ENCODE data around the gene RMDN3. TPM values are rescaled to one million over a fixed set of nuclear protein-coding genes. Genes with fewer than 3 reads are reported as not detected.
A peak's percentile ranks its signal among the peaks of the same experiment; 100 is the strongest.

RMDN3 gene
- total and polyA plus RNA-seq, 2 of the 13 experiments (the other 11 are each of a cell fraction or from before 2014, with no cell fraction given) = 16.8 to 19.5 TPM

GRCh38 chr15:40763801-40764628 lies 9.0 kb upstream of the RMDN3 start, which contains the start of gene GCHFR (continued):
- TF ChIP-seq AFF4 (CRISPR knock-in tag; IDR thresholded peaks at IDR 0.05) (peak; percentile 52; the same call in 1 of the 2 replicates), CEBPG (CRISPR knock-in tag; IDR thresholded peaks at IDR 0.05) (no peak; the same call in 1 of the 2 replicates), ZNF546 (CRISPR knock-in tag; conservative IDR thresholded peaks at IDR 0.05) (peak; percentile 84), KDM5B (CRISPR knock-in tag; IDR thresholded peaks at IDR 0.05; ENCODE audit: borderline replicate concordance) (peak; percentile 84), MXI1 (IDR thresholded peaks at IDR 0.05; ENCODE audit: borderline replicate concordance, low read depth, low read length) (peak; percentile 60; the same call in 1 of the 3 replicates), ZNF274 (CRISPR knock-in tag; IDR thresholded peaks at IDR 0.05) (peak; percentile 69; the same call in 1 of the 2 replicates), HDAC6 (IDR thresholded peaks at IDR 0.05; ENCODE audit: low read depth, low read length) (no peak), KMT2A (CRISPR knock-in tag; IDR thresholded peaks at IDR 0.05) (peak; percentile 79; the same call in 1 of the 2 replicates), ZNF407 (CRISPR knock-in tag; IDR thresholded peaks at IDR 0.05; ENCODE audit: not compliant biosample characterization) (peak; percentile 85), TOE1 (CRISPR knock-in tag; IDR thresholded peaks at IDR 0.05) (no peak), ZNF17 (CRISPR knock-in tag; IDR thresholded peaks at IDR 0.05) (peak; percentile 74; the same call in 1 of the 2 replicates), FIP1L1 (IDR thresholded peaks at IDR 0.05; ENCODE audit: borderline replicate concordance, insufficient read depth, low read depth, low read length) (no peak), ZGPAT (CRISPR knock-in tag; IDR thresholded peaks at IDR 0.05) (peak; percentile 98), FOXC1 (CRISPR knock-in tag; IDR thresholded peaks at IDR 0.05; ENCODE audit: borderline replicate concordance) (peak; percentile 98), TARDBP (CRISPR knock-in tag; IDR thresholded peaks at IDR 0.05) (0 out of 2 replicates have a peak, but pooled peaks have one; percentile 16)

All from HepG2 (cell line).